HPDE6-E6E7 (cell line): Measurements from ENCODE around the gene ADAMTS13.

Experiments
- DNase-seq: peaks from one replicate; pipeline ENCODE4 v3.0.0; 2011; ENCODE audit warnings: missing footprints; ENCODE audit errors: extremely low spot score

The ADAMTS13 gene

DNA sequence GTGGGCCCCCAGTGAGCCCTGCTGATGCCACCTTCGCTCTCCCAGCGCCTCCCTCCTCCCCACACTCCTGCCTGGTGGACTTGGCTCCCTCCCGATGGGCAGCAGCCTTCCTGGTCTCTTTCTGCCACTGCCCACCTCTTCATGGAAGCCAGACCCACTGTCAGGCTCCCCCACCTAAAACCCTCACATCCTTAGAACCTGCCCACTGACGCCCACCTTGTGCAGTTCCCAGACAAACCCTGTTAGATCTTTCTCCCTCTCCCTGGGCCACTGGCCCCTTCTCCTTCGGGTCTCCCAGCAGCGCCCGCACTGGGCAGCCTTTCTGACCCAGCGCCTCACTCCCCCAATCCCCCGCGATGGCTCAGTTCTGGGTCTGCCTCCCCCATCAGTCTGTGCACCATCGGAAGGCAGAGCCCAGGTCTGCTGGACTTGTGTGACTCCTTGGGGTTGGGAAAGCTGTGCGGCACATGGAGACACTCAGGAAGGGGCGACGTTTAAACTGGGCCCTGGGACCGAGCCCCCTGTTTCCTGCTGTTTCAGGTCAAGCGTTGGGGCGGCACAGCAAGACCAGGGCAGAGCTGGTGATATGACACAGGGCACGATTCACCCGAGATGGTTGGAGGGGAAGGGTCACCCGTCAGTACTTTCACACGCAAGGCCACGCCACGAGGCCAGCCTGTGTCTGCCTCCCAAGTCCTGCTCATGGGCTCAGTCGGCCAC lies 85.2 kb downstream of the ADAMTS13 start:
- DNase-seq, result no peak

DNA sequence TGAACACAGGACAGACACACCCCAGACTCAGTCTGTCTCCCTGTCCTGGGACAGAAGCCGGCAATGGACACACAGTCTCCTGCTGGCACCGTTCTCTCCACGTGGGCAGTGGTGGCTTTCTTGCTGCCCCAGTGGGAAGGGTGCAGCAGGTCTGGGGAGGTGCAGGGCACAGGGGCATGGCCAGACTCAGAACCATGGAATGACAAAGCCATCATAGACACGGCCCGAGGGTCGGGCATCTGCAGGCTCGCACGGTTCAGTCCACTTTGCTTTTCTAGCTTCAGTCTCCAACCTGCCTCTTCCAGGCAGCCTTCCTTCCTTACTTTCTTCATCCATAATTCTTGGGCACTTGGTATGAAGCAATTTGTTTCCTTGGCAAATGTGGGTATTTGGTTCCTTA lies 85.9 kb downstream of the ADAMTS13 start:
- DNase-seq, result no peak
